Heart right ventricle (tissue), 16 donors: ENCODE data around the gene DEPDC5. TPM values are rescaled to one million over a fixed set of nuclear protein-coding genes. Genes with fewer than 3 reads are reported as not detected.

Source experiments
- ATAC-seq, 8 donors: fragments of 200-7000 bp; cut with Tn5 transposase; one replicate each; pipeline ENCODE4 v1.9.1; 2020; ENCODE audit warnings: mild to moderate bottlenecking in 8 of 8, moderate library complexity in 8 of 8, moderate number of reproducible peaks in 1 of 8
- DNase-seq, 2 donors: peaks; one replicate each; pipeline ENCODE4 v3.0.0-alpha.2; 2020
- H3K27ac ChIP-seq, 10 donors: fragments of 200-600 bp; sonication (generic) in 2 of 10; one replicate each; pipeline versions ENCODE4 v1.5.0 to v1.8.0; 2020 to 2022; ENCODE audit warnings: mild to moderate bottlenecking in 3 of 10
- H3K27me3 ChIP-seq, 7 donors: fragments of 200-600 bp; one replicate each; pipeline ENCODE4 v1.8.0; 2021 to 2022; ENCODE audit warnings: mild to moderate bottlenecking in 2 of 7
- H3K36me3 ChIP-seq, 9 donors: fragments of 200-600 bp; sonication (generic) in 1 of 9; one replicate each; pipeline versions ENCODE4 v1.5.0 to v1.8.0; 2020 to 2022; ENCODE audit warnings: mild to moderate bottlenecking in 2 of 9
- H3K4me1 ChIP-seq, 9 donors: fragments of 200-600 bp; sonication (generic) in 1 of 9; one replicate each; pipeline versions ENCODE4 v1.5.0 to v1.8.0; 2020 to 2022; ENCODE audit warnings: mild to moderate bottlenecking in 4 of 9
- H3K4me3 ChIP-seq, 10 donors: fragments of 200-600 bp; sonication (generic) in 2 of 10; one replicate each; pipeline versions ENCODE4 v1.5.0 to v1.8.0; 2020 to 2022; ENCODE audit warnings: mild to moderate bottlenecking in 7 of 10, moderate library complexity in 2 of 10
- H3K9me3 ChIP-seq, 11 donors: fragments of 200-600 bp in 10 of 11; sonication (generic) in 2 of 11; one replicate each; pipeline versions ENCODE4 v1.5.0 to v1.8.0; 2013 to 2022; ENCODE audit warnings: mild to moderate bottlenecking in 2 of 11, control low read depth in 1 of 11, moderate library complexity in 1 of 11
- CTCF ChIP-seq, 9 donors: fragments of 200-600 bp; sonication (generic) in 2 of 9; IDR thresholded peaks; one replicate each; pipeline versions ENCODE4 v1.5.0 to v1.8.0; 2021 to 2022; ENCODE audit warnings: antibody characterized with exemption in 9 of 9, mild to moderate bottlenecking in 5 of 9, moderate library complexity in 1 of 9
- WGBS, 2 donors: extraction: QIAGEN DNeasy Blood & Tissue Kit; methylation state at CpG; one replicate each; pipeline ENCODE4 v1.1.7; 2013; ENCODE audit warnings: inconsistent platforms in 1 of 2; 5-methylcytosine and 5-hydroxymethylcytosine counted together
- intact Hi-C, 10 donors: fragments of 100-400 bp; cut with DNase I; formaldehyde crosslinking; loops; one replicate each; pipeline versions ENCODE4 v1.11.1 to v1.14.2; 2022
- polyA plus RNA-seq, 2 donors: library from polyadenylated mRNA; stranded (reverse); fragments of 200-250 nt; gene quantifications; one replicate each; pipeline ENCODE4 v1.2.3, GENCODE V29; 2013
- total RNA-seq, 10 donors: library from RNA; stranded (reverse); fragmentation: NEBNext Ultra II Directional in 3 of 10; extraction: Animal tissue kit (Norgen Biotek cat#: 25700) in 3 of 10; gene quantifications; one replicate each; pipeline versions ENCODE4 v1.2.1 to v1.2.4, GENCODE V29; 2021 to 2023
- donor health status: Arrhythmogenic right ventricular cardiomyopathy.
- donor health status: ischemic (EF 13 %, LVEDD 7.1; RV severe dilation, severe dysfunction).
- donor health status: healthy with polysubstance abuse.
- donor health status: DM: no; HTN: yes; CAD: no.
- donor health status: DM: no; HTN: no; CAD: no.
- donor health status: ischemic (EF 25% LVEDD 6.9; RV normal size, moderate dysfunction).
- donor health status: ischemic (EF 25% LVEDD 5.7; RV mildly dilated, moderate dysfunction).
- donor health status: healthy.
- donor health status: DM: yes; HTN: yes; CAD: no.
- donor health status: Ischemic cardiomyopathy.
- donor health status: ischemic (EF 35%, LVEDD 5.7; RV mildly dilated, moderate dysfunction).
- donor health status: nonischemic (EF 11% LVEDD 7.7; RV severe dilation, severe dysfunction).
- donor health status: DM: yes; HTN: yes; CAD: no.
- donor health status: PGD.
- donor health status: ischemic (EF 29% LVEDD 5.4; RV normal size, mild dysfunction).
- donor health status: nonischemic (EF 23%, LVEDD 6.1; RV moderate dilation, normal function).

The DEPDC5 gene
- total and polyA plus RNA-seq, 12 donors, result 6.2 to 19.1 (median 14.4) TPM

- 96 to 97% methylated on average over 7 of the region's 7 CpGs for WGBS, 2 donors
- TF ChIP-seq CTCF (IDR thresholded peaks at IDR 0.05), result no peak
- intact Hi-C loops, result no loop called here
- Histone ChIP-seq H3K9me3 (no peaks in the 10 kb centered on the region), H3K27ac (no peak overlapping the region), H3K36me3 (peaks cover 0 to 100% (median 30%) of the 10 kb centered on the region in 9 donors), H3K27me3 (no peaks in the 10 kb centered on the region), H3K4me3 (no peak overlapping the region), H3K4me1 (peaks cover 0 to 15% (median 0%) of the 10 kb centered on the region in 9 donors)
- DNase-seq (no peak), ATAC-seq (no peak)
These were observed 33.9 kb upstream of the DEPDC5 start for GRCh38 chr22:31719850-31720471.

GRCh38 chr22:31723723-31724122, 30.1 kb upstream of the DEPDC5 start:
- Histone ChIP-seq H3K27me3 (no peaks in the 10 kb centered on the region), H3K27ac (no peak overlapping the region), H3K9me3 (no peaks in the 10 kb centered on the region), H3K4me1 (peaks cover 0 to 16% (median 4%) of the 10 kb centered on the region in 9 donors), H3K36me3 (peaks cover 0 to 90% (median 35%) of the 10 kb centered on the region in 9 donors), H3K4me3 (no peak overlapping the region)
- no peak for DNase-seq
- WGBS, 2 donors, result 84 to 85% methylated on average over 5 of the region's 5 CpGs
- no peak for TF ChIP-seq CTCF (IDR thresholded peaks at IDR 0.05)
- no peak for ATAC-seq
- intact Hi-C loops, result no loop called here

- DNase-seq (no peak), ATAC-seq (peak in 7 of 8 donors; percentile 42 to 86 (median 70))
- Histone ChIP-seq H3K9me3 (no peaks in the 10 kb centered on the region), H3K36me3 (peaks cover 0 to 68% (median 20%) of the 10 kb centered on the region in 9 donors), H3K4me3 (no peak overlapping the region), H3K27ac (peak overlapping the region in 6 of 10 donors; percentile 1 to 44 (median 34)), H3K27me3 (no peaks in the 10 kb centered on the region), H3K4me1 (peaks cover 0 to 16% (median 4%) of the 10 kb centered on the region in 9 donors)
- 32 to 49% methylated on average over 3 of the region's 3 CpGs for WGBS, 2 donors
- intact Hi-C loops, result no loop called here
- TF ChIP-seq CTCF (IDR thresholded peaks at IDR 0.05), result no peak
These were observed 27.1 kb upstream of the DEPDC5 start for GRCh38 chr22:31726692-31727091.

GRCh38 chr22:31728857-31729256, 25.0 kb upstream of the DEPDC5 start:
- intact Hi-C loops, result no loop called here
- Histone ChIP-seq H3K27me3 (no peaks in the 10 kb centered on the region), H3K4me3 (no peak overlapping the region), H3K4me1 (peaks cover 0 to 14% (median 4%) of the 10 kb centered on the region in 9 donors), H3K9me3 (no peaks in the 10 kb centered on the region), H3K27ac (no peak overlapping the region), H3K36me3 (peaks cover 0 to 68% (median 11%) of the 10 kb centered on the region in 9 donors)
- no peak for TF ChIP-seq CTCF (IDR thresholded peaks at IDR 0.05)
- peak in 1 of 8 donors; percentile 66 for ATAC-seq
- DNase-seq, result no peak
- 94 to 95% methylated on average over 4 of the region's 4 CpGs for WGBS, 2 donors
